GM12801 (cell line): ENCODE data around the gene KRTAP4-4.

Experiments
- TF ChIP-seq, protein P1 (sequence below): IDR thresholded peaks from one replicate; pipeline ENCODE4 v1.5.1; 2011; ENCODE audit warnings: control low read depth; ENCODE audit not compliant: insufficient read length; ENCODE audit errors: extremely low read depth

KRTAP4-4 gene

GRCh38 chr17:41167561-41167960, 7.0 kb upstream of the KRTAP4-4 start:
- TF ChIP-seq, protein P1, sequence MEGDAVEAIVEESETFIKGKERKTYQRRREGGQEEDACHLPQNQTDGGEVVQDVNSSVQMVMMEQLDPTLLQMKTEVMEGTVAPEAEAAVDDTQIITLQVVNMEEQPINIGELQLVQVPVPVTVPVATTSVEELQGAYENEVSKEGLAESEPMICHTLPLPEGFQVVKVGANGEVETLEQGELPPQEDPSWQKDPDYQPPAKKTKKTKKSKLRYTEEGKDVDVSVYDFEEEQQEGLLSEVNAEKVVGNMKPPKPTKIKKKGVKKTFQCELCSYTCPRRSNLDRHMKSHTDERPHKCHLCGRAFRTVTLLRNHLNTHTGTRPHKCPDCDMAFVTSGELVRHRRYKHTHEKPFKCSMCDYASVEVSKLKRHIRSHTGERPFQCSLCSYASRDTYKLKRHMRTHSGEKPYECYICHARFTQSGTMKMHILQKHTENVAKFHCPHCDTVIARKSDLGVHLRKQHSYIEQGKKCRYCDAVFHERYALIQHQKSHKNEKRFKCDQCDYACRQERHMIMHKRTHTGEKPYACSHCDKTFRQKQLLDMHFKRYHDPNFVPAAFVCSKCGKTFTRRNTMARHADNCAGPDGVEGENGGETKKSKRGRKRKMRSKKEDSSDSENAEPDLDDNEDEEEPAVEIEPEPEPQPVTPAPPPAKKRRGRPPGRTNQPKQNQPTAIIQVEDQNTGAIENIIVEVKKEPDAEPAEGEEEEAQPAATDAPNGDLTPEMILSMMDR, result no peak

DNA sequence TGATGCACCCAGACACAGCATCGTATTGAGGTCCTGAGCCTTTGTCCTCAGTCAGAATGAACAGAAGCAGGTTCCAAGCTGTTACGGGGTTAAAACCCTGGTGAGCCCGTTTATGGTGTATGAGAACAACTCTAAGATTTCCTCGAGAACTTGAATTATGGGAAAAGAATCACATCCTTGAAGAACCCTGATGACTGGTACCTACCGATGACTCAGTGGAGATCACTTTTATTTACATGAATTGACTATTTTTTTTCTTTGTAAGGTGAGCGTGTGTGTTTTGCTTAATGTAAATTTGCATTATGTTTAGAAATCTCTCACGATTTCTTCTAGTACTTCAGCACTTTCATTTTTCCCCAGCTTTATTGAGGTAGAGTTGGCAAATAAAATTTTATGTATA, 3.3 kb upstream of the KRTAP4-4 start:
- TF ChIP-seq, protein P1, result no peak

- TF ChIP-seq, protein P1, result no peak
Measured at GRCh38 chr17:41153856-41154255, 6.7 kb downstream of the KRTAP4-4 start.

- TF ChIP-seq, protein P1, result no peak
Measured at GRCh38 chr17:41151525-41151924, 9.0 kb downstream of the KRTAP4-4 start.

GRCh38 chr17:41150026-41150425, 10.5 kb downstream of the KRTAP4-4 start:
- TF ChIP-seq, protein P1, result no peak

DNA sequence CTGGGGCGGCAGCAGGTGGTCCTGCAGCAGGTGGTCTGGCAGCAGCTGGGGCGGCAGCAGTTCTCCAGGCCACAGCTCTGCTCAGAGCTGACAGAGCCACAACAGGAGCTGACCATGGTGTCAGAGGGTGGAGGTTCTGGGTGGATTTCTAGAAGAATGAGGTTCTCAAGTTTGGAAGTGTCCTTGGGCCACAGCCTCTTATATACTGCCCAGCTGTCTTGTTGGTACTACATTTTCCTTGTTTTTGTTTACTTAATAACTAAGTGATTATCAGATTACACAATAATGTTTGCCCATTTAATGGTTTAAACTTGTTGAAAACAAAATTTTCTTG, 10.9 kb downstream of the KRTAP4-4 start, which contains the start of gene KRTAP4-5:
Gene KRTAP4-5, minus strand, starts transcription at position 174 of the 334 bp plus-strand sequence. Its CDS starts 58 bp downstream, at position 116.
- TF ChIP-seq, protein P1, result no peak

DNA sequence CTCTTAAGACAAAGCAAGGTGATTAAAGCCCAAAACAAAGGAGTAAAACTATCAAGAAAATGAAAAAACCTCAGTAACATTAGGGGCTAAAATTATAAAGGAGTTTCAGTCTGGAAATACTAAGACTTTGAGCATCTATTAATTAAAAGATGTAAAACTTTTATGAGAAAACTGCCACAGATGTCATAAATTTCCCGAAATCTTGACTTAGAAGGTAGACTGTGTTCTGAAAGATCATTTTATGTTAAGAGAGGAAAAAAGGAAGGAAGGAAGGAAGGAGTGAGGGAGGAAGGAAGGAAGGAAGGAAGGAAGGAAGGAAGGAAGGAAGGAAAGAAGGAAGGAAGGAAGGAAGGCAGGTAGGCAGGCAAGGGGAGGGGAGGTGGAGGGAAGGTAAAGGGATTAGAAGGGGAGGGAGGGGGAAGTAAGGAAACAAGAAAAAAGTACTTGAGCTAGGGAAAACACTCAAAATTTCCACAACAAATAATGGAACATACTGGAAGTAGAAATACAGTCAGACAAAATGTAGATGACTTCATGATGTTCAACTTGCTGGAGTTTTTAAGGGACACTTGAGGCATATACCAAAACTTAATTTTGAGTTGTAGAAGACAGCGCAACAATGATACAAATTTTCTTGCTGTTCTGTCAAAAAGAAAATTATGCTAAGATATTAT, 12.9 kb downstream of the KRTAP4-4 start:
- TF ChIP-seq, protein P1, result no peak
